Measurements from ENCODE around the gene ASTN2.

The ASTN2 gene

DNA sequence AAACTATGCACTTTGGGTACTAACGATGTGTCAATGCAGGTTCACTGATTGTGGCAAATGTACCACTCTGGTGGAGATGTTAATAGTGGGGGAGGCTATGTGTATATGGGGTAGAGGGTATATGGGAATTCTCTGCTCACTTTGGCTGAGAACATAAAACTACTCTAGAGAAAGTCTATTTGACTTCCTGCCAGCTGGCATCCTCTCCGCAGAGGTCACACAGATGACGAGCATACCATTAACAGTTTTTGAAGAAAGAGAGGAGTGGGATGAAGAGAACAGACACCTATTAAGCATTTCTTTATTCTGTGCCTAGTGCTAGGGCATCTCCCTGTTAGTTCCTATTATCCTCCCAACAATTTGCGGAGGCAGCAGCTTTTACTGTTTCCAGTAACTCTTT is 786.1 kb downstream of the ASTN2 start:
- Histone ChIP-seq H3K4me3 (ENCODE audit: low read length) (no peak overlapping the region), H3K79me2 (ENCODE audit: control insufficient read depth, low read length) (no peaks in the 10 kb centered on the region), H3K36me3 (ENCODE audit: control insufficient read depth, low read length) (no peaks in the 10 kb centered on the region), H3K27me3 (ENCODE audit: control insufficient read depth, low read length) (no peaks in the 10 kb centered on the region), H3K4me2 (ENCODE audit: low read length) (no peak overlapping the region), H3K9me3 (ENCODE audit: control insufficient read depth, insufficient read depth, low read length) (no peaks in the 10 kb centered on the region), H3K9me2 (replicated peaks; ENCODE audit: control insufficient read depth, low read length) (no peaks in the 10 kb centered on the region), H3F3A (ENCODE audit: control insufficient read depth, insufficient read depth) (no peaks in the 10 kb centered on the region), H3K27ac (ENCODE audit: low read depth, low read length) (no peak overlapping the region), H3K4me1 (ENCODE audit: control insufficient read depth, low read length) (no peaks in the 10 kb centered on the region), H4K20me1 (ENCODE audit: control insufficient read depth, insufficient read depth, low read depth, low read length) (no peaks in the 10 kb centered on the region)
- no peak for TF ChIP-seq EZH2phosphoT487 (IDR thresholded peaks at IDR 0.05; ENCODE audit: borderline replicate concordance, low read length)
- TF ChIP-seq, protein P1, sequence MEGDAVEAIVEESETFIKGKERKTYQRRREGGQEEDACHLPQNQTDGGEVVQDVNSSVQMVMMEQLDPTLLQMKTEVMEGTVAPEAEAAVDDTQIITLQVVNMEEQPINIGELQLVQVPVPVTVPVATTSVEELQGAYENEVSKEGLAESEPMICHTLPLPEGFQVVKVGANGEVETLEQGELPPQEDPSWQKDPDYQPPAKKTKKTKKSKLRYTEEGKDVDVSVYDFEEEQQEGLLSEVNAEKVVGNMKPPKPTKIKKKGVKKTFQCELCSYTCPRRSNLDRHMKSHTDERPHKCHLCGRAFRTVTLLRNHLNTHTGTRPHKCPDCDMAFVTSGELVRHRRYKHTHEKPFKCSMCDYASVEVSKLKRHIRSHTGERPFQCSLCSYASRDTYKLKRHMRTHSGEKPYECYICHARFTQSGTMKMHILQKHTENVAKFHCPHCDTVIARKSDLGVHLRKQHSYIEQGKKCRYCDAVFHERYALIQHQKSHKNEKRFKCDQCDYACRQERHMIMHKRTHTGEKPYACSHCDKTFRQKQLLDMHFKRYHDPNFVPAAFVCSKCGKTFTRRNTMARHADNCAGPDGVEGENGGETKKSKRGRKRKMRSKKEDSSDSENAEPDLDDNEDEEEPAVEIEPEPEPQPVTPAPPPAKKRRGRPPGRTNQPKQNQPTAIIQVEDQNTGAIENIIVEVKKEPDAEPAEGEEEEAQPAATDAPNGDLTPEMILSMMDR (IDR thresholded peaks at IDR 0.05; ENCODE audit: low read depth, low read length, poor library complexity, severe bottlenecking) = no peak

- Histone ChIP-seq H3K79me2 (ENCODE audit: control insufficient read depth, low read length) (no peaks in the 10 kb centered on the region), H4K20me1 (ENCODE audit: control insufficient read depth, insufficient read depth, low read depth, low read length) (no peaks in the 10 kb centered on the region), H3K4me3 (ENCODE audit: low read length) (no peak overlapping the region), H3F3A (ENCODE audit: control insufficient read depth, insufficient read depth) (no peaks in the 10 kb centered on the region), H3K27me3 (ENCODE audit: control insufficient read depth, low read length) (no peaks in the 10 kb centered on the region), H3K4me2 (ENCODE audit: low read length) (no peak overlapping the region), H3K4me1 (ENCODE audit: control insufficient read depth, low read length) (no peaks in the 10 kb centered on the region), H3K9me2 (replicated peaks; ENCODE audit: control insufficient read depth, low read length) (no peaks in the 10 kb centered on the region), H3K36me3 (ENCODE audit: control insufficient read depth, low read length) (no peaks in the 10 kb centered on the region), H3K27ac (ENCODE audit: low read depth, low read length) (no peak overlapping the region), H3K9me3 (ENCODE audit: control insufficient read depth, insufficient read depth, low read length) (no peaks in the 10 kb centered on the region)
- TF ChIP-seq, protein P1 (IDR thresholded peaks at IDR 0.05; ENCODE audit: low read depth, low read length, poor library complexity, severe bottlenecking) = no peak
- TF ChIP-seq EZH2phosphoT487 (IDR thresholded peaks at IDR 0.05; ENCODE audit: borderline replicate concordance, low read length) = no peak
These were observed 787.4 kb downstream of the ASTN2 start for GRCh38 chr9:116627433-116627832.

- H3K9me3 ChIP-seq (ENCODE audit: control insufficient read depth, insufficient read depth, low read length) = no peaks in the 10 kb centered on the region
- no peaks in the 10 kb centered on the region for H3K9me2 ChIP-seq (replicated peaks; ENCODE audit: control insufficient read depth, low read length)
- no peaks in the 10 kb centered on the region for H3K36me3 ChIP-seq (ENCODE audit: control insufficient read depth, low read length)
- H3K4me3 ChIP-seq (ENCODE audit: low read length) = no peak overlapping the region
- H4K20me1 ChIP-seq (ENCODE audit: control insufficient read depth, insufficient read depth, low read depth, low read length) = no peaks in the 10 kb centered on the region
- no peak overlapping the region for H3K4me2 ChIP-seq (ENCODE audit: low read length)
- no peaks in the 10 kb centered on the region for H3F3A ChIP-seq (ENCODE audit: control insufficient read depth, insufficient read depth)
- no peaks in the 10 kb centered on the region for H3K27me3 ChIP-seq (ENCODE audit: control insufficient read depth, low read length)
- no peak overlapping the region for H3K27ac ChIP-seq (ENCODE audit: low read depth, low read length)
- no peaks in the 10 kb centered on the region for H3K79me2 ChIP-seq (ENCODE audit: control insufficient read depth, low read length)
- no peak for TF ChIP-seq EZH2phosphoT487 (IDR thresholded peaks at IDR 0.05; ENCODE audit: borderline replicate concordance, low read length)
- TF ChIP-seq, protein P1 (IDR thresholded peaks at IDR 0.05; ENCODE audit: low read depth, low read length, poor library complexity, severe bottlenecking) = no peak
- no peaks in the 10 kb centered on the region for H3K4me1 ChIP-seq (ENCODE audit: control insufficient read depth, low read length)
These were observed 788.1 kb downstream of the ASTN2 start for GRCh38 chr9:116626762-116627161.

- H3K36me3 ChIP-seq (ENCODE audit: control insufficient read depth, low read length) = no peaks in the 10 kb centered on the region
- H3K79me2 ChIP-seq (ENCODE audit: control insufficient read depth, low read length) = no peaks in the 10 kb centered on the region
- H3K9me2 ChIP-seq (replicated peaks; ENCODE audit: control insufficient read depth, low read length) = no peaks in the 10 kb centered on the region
- H3F3A ChIP-seq (ENCODE audit: control insufficient read depth, insufficient read depth) = no peaks in the 10 kb centered on the region
- no peaks in the 10 kb centered on the region for H3K4me1 ChIP-seq (ENCODE audit: control insufficient read depth, low read length)
- H3K4me3 ChIP-seq (ENCODE audit: low read length) = no peak overlapping the region
- no peak overlapping the region for H3K27ac ChIP-seq (ENCODE audit: low read depth, low read length)
- no peak for TF ChIP-seq EZH2phosphoT487 (IDR thresholded peaks at IDR 0.05; ENCODE audit: borderline replicate concordance, low read length)
- TF ChIP-seq, protein P1 (IDR thresholded peaks at IDR 0.05; ENCODE audit: low read depth, low read length, poor library complexity, severe bottlenecking) = no peak
- H3K4me2 ChIP-seq (ENCODE audit: low read length) = no peak overlapping the region
- no peaks in the 10 kb centered on the region for H3K27me3 ChIP-seq (ENCODE audit: control insufficient read depth, low read length)
- no peaks in the 10 kb centered on the region for H4K20me1 ChIP-seq (ENCODE audit: control insufficient read depth, insufficient read depth, low read depth, low read length)
- H3K9me3 ChIP-seq (ENCODE audit: control insufficient read depth, insufficient read depth, low read length) = no peaks in the 10 kb centered on the region
These were observed 791.1 kb downstream of the ASTN2 start for GRCh38 chr9:116623715-116624114.

Data from DOHH2 (cell line).